ENCODE data around the gene SLC6A9. TPM values are rescaled to one million over a fixed set of nuclear protein-coding genes. Genes with fewer than 3 reads are reported as not detected.

The SLC6A9 gene
- total RNA-seq, 1 experiment from 2014 or later, result 30.1 TPM

GRCh38 chr1:44072821-44073220 lies 41.6 kb upstream of the SLC6A9 start:
- no CpG with 5 or more reads among the region's 2 CpGs for WGBS (ENCODE audit: extremely low coverage, insufficient read length, low lambda C conversion rate)

More at GRCh38 chr1:44072821-44073220, 41.6 kb upstream of the SLC6A9 start:
- no peaks in the 10 kb centered on the region for H3K27me3 ChIP-seq (ENCODE audit: insufficient read depth, low read length)
- no peaks in the 10 kb centered on the region for H3K79me1 ChIP-seq (ENCODE audit: insufficient read depth, low read depth, low read length, poor library complexity, severe bottlenecking)
- no peaks in the 10 kb centered on the region for H3K9me3 ChIP-seq (ENCODE audit: control insufficient read depth, low read depth, low read length)
- H3T11ph ChIP-seq (ENCODE audit: low read length), result no peak overlapping the region
- H2BK12ac ChIP-seq (ENCODE audit: insufficient read length, low read depth, low read length), result no peak overlapping the region
- no peak overlapping the region for H3K4me3 Mint-ChIP-seq
- no peak for TF ChIP-seq CTCF (conservative IDR thresholded peaks at IDR 0.05)
- no peak overlapping the region for H3K56ac ChIP-seq (ENCODE audit: insufficient read length, low read depth, low read length)
- no peak overlapping the region for H3K14ac ChIP-seq (ENCODE audit: insufficient read depth, low read length)
- H2BK5ac ChIP-seq (ENCODE audit: insufficient read length, low read length), result no peak overlapping the region
- no peak overlapping the region for H4K91ac ChIP-seq (ENCODE audit: insufficient read length, low read depth, low read length)
- H4K5ac ChIP-seq (ENCODE audit: insufficient read length, low read depth, low read length), result no peak overlapping the region
- H3K23ac ChIP-seq (ENCODE audit: insufficient read length, low read depth, low read length), result no peak overlapping the region
- H2AFZ ChIP-seq (ENCODE audit: low read length), result no peak overlapping the region
- H3K27ac Mint-ChIP-seq, result no peak overlapping the region
- no peak overlapping the region for H4K8ac ChIP-seq (replicated peaks; ENCODE audit: insufficient read length, low read depth, low read length)
- H2AK5ac ChIP-seq (ENCODE audit: insufficient read length, low read length), result no peak overlapping the region
- H3K9ac ChIP-seq (ENCODE audit: extremely low read depth, insufficient read length, low read length), result no peak overlapping the region
- peaks cover 3% of the 10 kb centered on the region; the same call in 1 of the 2 replicates for H3K4me1 ChIP-seq (ENCODE audit: insufficient read depth, low read length)
- no peaks in the 10 kb centered on the region for H3K23me2 ChIP-seq (ENCODE audit: insufficient read length, low read depth, low read length, poor library complexity, severe bottlenecking)
- DNase-seq, result no peak
- H3K9me3 Mint-ChIP-seq, result no peaks in the 10 kb centered on the region; a peak in 1 of 5 replicates
- peaks cover 9% of the 10 kb centered on the region for H3K27me3 Mint-ChIP-seq (ENCODE audit: low read depth)
- no peaks in the 10 kb centered on the region for H3K79me2 ChIP-seq (ENCODE audit: insufficient read depth, low read length)
- H2BK120ac ChIP-seq (ENCODE audit: low read depth, low read length, poor library complexity, severe bottlenecking), result no peak overlapping the region
- H2BK15ac ChIP-seq (ENCODE audit: low read depth, low read length), result no peak overlapping the region
- H4K20me1 ChIP-seq (ENCODE audit: control insufficient read depth, insufficient read depth, insufficient read length), result no peaks in the 10 kb centered on the region
- H3K18ac ChIP-seq (ENCODE audit: insufficient read length, low read depth, low read length), result no peak overlapping the region
- peaks cover 17 to 26% of the 10 kb centered on the region in 2 experiments for H3K4me1 Mint-ChIP-seq
- no peak overlapping the region for H3K4ac ChIP-seq (ENCODE audit: low read depth, low read length)
- H3K36me3 Mint-ChIP-seq (ENCODE audit: insufficient read depth in 1 of 3, low read depth in 3 of 3), result no peaks in the 10 kb centered on the region; a peak in 1 of 7 replicates
- no peak overlapping the region for H3K27ac ChIP-seq (ENCODE audit: insufficient read length, low read depth, low read length)
- H2BK20ac ChIP-seq (ENCODE audit: low read depth, low read length, poor library complexity, severe bottlenecking), result no peak overlapping the region
- H3K4me2 ChIP-seq (ENCODE audit: insufficient read depth, insufficient read length, low read length), result no peak overlapping the region

Data from H9 (cell line).